ENCODE results near the gene AUH.

- no peak for TF ChIP-seq CTCF (IDR thresholded peaks at IDR 0.05)
- TF ChIP-seq EZH2 (IDR thresholded peaks at IDR 0.05; ENCODE audit: borderline replicate concordance, insufficient read depth, low read depth, low read length, poor library complexity, severe bottlenecking), result no peak
Measured at GRCh38 chr9:91253488-91253887, 108.2 kb downstream of the AUH start.

Data from B cell (primary cell).